Small intestine (tissue), 7 donors: ENCODE data around the gene KRT84. TPM values are rescaled to one million over a fixed set of nuclear protein-coding genes. Genes with fewer than 3 reads are reported as not detected.

Source experiments
- DNase-seq, 2 donors: peaks; one replicate each; pipeline versions ENCODE4 v3.0.0 to v3.0.0-alpha.2; 2013
- FAIRE-seq: peaks from 2 replicates; lab custom pipeline; 2012; peaks lifted over from hg19 to GRCh38; lab: Jason Lieb, UNC
- H3K27ac ChIP-seq, 3 donors: one replicate each; pipeline ENCODE4 v1.5.1; 2013; ENCODE audit warnings: low read length in 2 of 3, mild to moderate bottlenecking in 2 of 3, control low read depth in 1 of 3, inconsistent platforms in 1 of 3, low read depth in 1 of 3, moderate library complexity in 1 of 3
- H3K27me3 ChIP-seq, 3 donors: one replicate each; pipeline ENCODE4 v1.6.1; 2013; ENCODE audit warnings: low read length in 3 of 3, inconsistent platforms in 1 of 3; ENCODE audit not compliant: control insufficient read depth in 3 of 3, insufficient read depth in 3 of 3
- H3K36me3 ChIP-seq, 3 donors: one replicate each; pipeline ENCODE4 v1.6.1; 2013; ENCODE audit warnings: low read length in 3 of 3, inconsistent platforms in 1 of 3, low read depth in 1 of 3, mild to moderate bottlenecking in 1 of 3, moderate library complexity in 1 of 3; ENCODE audit not compliant: control insufficient read depth in 3 of 3, insufficient read depth in 2 of 3
- H3K4me1 ChIP-seq, 3 donors: one replicate each; pipeline ENCODE4 v1.6.1; 2013; ENCODE audit warnings: low read length in 2 of 3, inconsistent platforms in 1 of 3, low read depth in 1 of 3, mild to moderate bottlenecking in 1 of 3, moderate library complexity in 1 of 3; ENCODE audit not compliant: control insufficient read depth in 3 of 3, insufficient read depth in 2 of 3
- H3K4me3 ChIP-seq, 3 donors: one replicate each; pipeline ENCODE4 v1.5.1; 2013; ENCODE audit warnings: low read length in 3 of 3, control low read depth in 1 of 3, inconsistent platforms in 1 of 3, low read depth in 1 of 3, mild to moderate bottlenecking in 1 of 3, moderate library complexity in 1 of 3
- H3K9me3 ChIP-seq, 2 donors: one replicate each; pipeline ENCODE4 v1.6.1; 2013; ENCODE audit warnings: low read depth in 1 of 2, low read length in 1 of 2; ENCODE audit not compliant: control insufficient read depth in 2 of 2, insufficient read depth in 1 of 2
- WGBS, 3 donors: extraction: QIAGEN DNeasy Blood & Tissue Kit; methylation state at CpG; one replicate each; pipeline ENCODE4 v1.1.7; 2013; 5-methylcytosine and 5-hydroxymethylcytosine counted together
- polyA plus RNA-seq, 4 donors: library from polyadenylated mRNA; stranded (reverse) in 3 of 4; unstranded in 1 of 4; fragments of 200-250 nt in 3 of 4; fragments of 120-200 nt in 1 of 4; gene quantifications; one replicate each; pipeline versions ENCODE4 v1.2.1 to v1.2.3, GENCODE V29; 2013
- donor health status: healthy with polysubstance abuse.
- donor health status: control.
- donor health status: control.
- donor health status: Bipolar disorder and iron deficiency.
- donor health status: healthy.

Gene KRT84
- polyA plus RNA-seq, 4 donors = not detected

GRCh38 chr12:52404951-52405350, 19.5 kb upstream of the KRT84 start:
- H3K27ac ChIP-seq = no peak overlapping the region
- FAIRE-seq (no peak), DNase-seq (no peak)
- H3K27me3 ChIP-seq = no peaks in the 10 kb centered on the region
- WGBS, 3 donors = 73 to 84% (median 76%) methylated on average over 3 of the region's 3 CpGs
- no peak overlapping the region for H3K4me3 ChIP-seq
- no peaks in the 10 kb centered on the region for H3K9me3 ChIP-seq
- no peaks in the 10 kb centered on the region for H3K4me1 ChIP-seq
- no peaks in the 10 kb centered on the region for H3K36me3 ChIP-seq

GRCh38 chr12:52403561-52403960, 18.1 kb upstream of the KRT84 start:
- no peaks in the 10 kb centered on the region for H3K9me3 ChIP-seq
- FAIRE-seq = no peak
- 86 to 91% (median 91%) methylated on average over 9 of the region's 9 CpGs for WGBS, 3 donors
- H3K4me3 ChIP-seq = no peak overlapping the region
- H3K36me3 ChIP-seq = no peaks in the 10 kb centered on the region
- no peak for DNase-seq
- no peak overlapping the region for H3K27ac ChIP-seq
- no peaks in the 10 kb centered on the region for H3K4me1 ChIP-seq
- H3K27me3 ChIP-seq = no peaks in the 10 kb centered on the region

- Histone ChIP-seq H3K4me3 (no peak overlapping the region), H3K27ac (no peak overlapping the region), H3K27me3 (no peaks in the 10 kb centered on the region), H3K36me3 (no peaks in the 10 kb centered on the region), H3K4me1 (no peaks in the 10 kb centered on the region), H3K9me3 (no peaks in the 10 kb centered on the region)
- FAIRE-seq (no peak), DNase-seq (no peak)
- WGBS, 3 donors = 57 to 61% (median 60%) methylated on average over 3 of the region's 3 CpGs
Observed at GRCh38 chr12:52402873-52403540, 17.6 kb upstream of the KRT84 start.

- FAIRE-seq = no peak
- no peak overlapping the region for H3K27ac ChIP-seq
- H3K9me3 ChIP-seq = no peaks in the 10 kb centered on the region
- no peaks in the 10 kb centered on the region for H3K27me3 ChIP-seq
- 94 to 98% (median 96%) methylated on average over 2 of the region's 2 CpGs for WGBS, 3 donors
- H3K36me3 ChIP-seq = no peaks in the 10 kb centered on the region
- no peak overlapping the region for H3K4me3 ChIP-seq
- H3K4me1 ChIP-seq = no peaks in the 10 kb centered on the region
- no peak for DNase-seq
Observed at GRCh38 chr12:52402377-52402776, 16.9 kb upstream of the KRT84 start.

- Histone ChIP-seq H3K27me3 (peaks cover 0 to under 1% (median 0%) of the 10 kb centered on the region in 3 donors), H3K36me3 (no peaks in the 10 kb centered on the region), H3K4me3 (no peak overlapping the region), H3K27ac (no peak overlapping the region), H3K9me3 (no peaks in the 10 kb centered on the region), H3K4me1 (no peaks in the 10 kb centered on the region)
- no peak for FAIRE-seq
- no peak for DNase-seq
- WGBS, 3 donors = 69 to 75% (median 70%) methylated on average over 4 of the region's 4 CpGs
Observed at GRCh38 chr12:52401926-52402325, 16.5 kb upstream of the KRT84 start.

- FAIRE-seq = no peak
- no peak for DNase-seq
Observed at GRCh38 chr12:52401526-52401925, 16.1 kb upstream of the KRT84 start.

GRCh38 chr12:52400906-52401305, 15.5 kb upstream of the KRT84 start:
- peaks cover 0 to 2% (median 0%) of the 10 kb centered on the region in 3 donors for H3K27me3 ChIP-seq
- FAIRE-seq (no peak), DNase-seq (no peak)
- H3K4me3 ChIP-seq = no peak overlapping the region
- H3K4me1 ChIP-seq = no peaks in the 10 kb centered on the region
- 80 to 88% (median 86%) methylated on average over 9 of the region's 9 CpGs for WGBS, 3 donors
- H3K9me3 ChIP-seq = no peaks in the 10 kb centered on the region
- no peak overlapping the region for H3K27ac ChIP-seq
- H3K36me3 ChIP-seq = no peaks in the 10 kb centered on the region

More at GRCh38 chr12:52401526-52401925, 16.1 kb upstream of the KRT84 start:
- Histone ChIP-seq H3K9me3 (no peaks in the 10 kb centered on the region), H3K27me3 (peaks cover 0 to 2% (median 0%) of the 10 kb centered on the region in 3 donors), H3K4me3 (no peak overlapping the region), H3K27ac (no peak overlapping the region), H3K36me3 (no peaks in the 10 kb centered on the region), H3K4me1 (no peaks in the 10 kb centered on the region)
- 73 to 85% (median 73%) methylated on average over 5 of the region's 5 CpGs for WGBS, 3 donors

GRCh38 chr12:52399756-52400155, 14.3 kb upstream of the KRT84 start:
- FAIRE-seq (no peak), DNase-seq (no peak)
- no peak overlapping the region for H3K27ac ChIP-seq
- 90 to 94% (median 92%) methylated on average over 16 of the region's 16 CpGs for WGBS, 3 donors
- no peaks in the 10 kb centered on the region for H3K4me1 ChIP-seq
- no peaks in the 10 kb centered on the region for H3K9me3 ChIP-seq
- H3K4me3 ChIP-seq = no peak overlapping the region
- no peaks in the 10 kb centered on the region for H3K36me3 ChIP-seq
- peaks cover 0 to 2% (median 0%) of the 10 kb centered on the region in 3 donors for H3K27me3 ChIP-seq

- H3K9me3 ChIP-seq = no peaks in the 10 kb centered on the region
- H3K4me3 ChIP-seq = no peak overlapping the region
- H3K36me3 ChIP-seq = no peaks in the 10 kb centered on the region
- no peak for FAIRE-seq
- 81 to 88% (median 83%) methylated on average over 1 of the region's 1 CpG for WGBS, 3 donors
- peaks cover 0 to 2% (median 0%) of the 10 kb centered on the region in 3 donors for H3K27me3 ChIP-seq
- no peaks in the 10 kb centered on the region for H3K4me1 ChIP-seq
- H3K27ac ChIP-seq = no peak overlapping the region
- DNase-seq = no peak
Observed at GRCh38 chr12:52398176-52398575, 12.7 kb upstream of the KRT84 start.
